SK-N-SH (cell line): ENCODE results near the gene PSG6.

ENCODE experiments used
- YY1 ChIP-seq: IDR thresholded peaks from 2 replicates; pipeline ENCODE4 v1.4.0; 2012; ENCODE audit warnings: low read depth, mild to moderate bottlenecking
- TF ChIP-seq, protein P1 (sequence below): fragments of 200-600 bp; sonication (generic); IDR thresholded peaks from 2 replicates; pipeline ENCODE4 v1.6.1; 2017; ENCODE audit warnings: antibody characterized with exemption, mild to moderate bottlenecking, moderate library complexity

DNA sequence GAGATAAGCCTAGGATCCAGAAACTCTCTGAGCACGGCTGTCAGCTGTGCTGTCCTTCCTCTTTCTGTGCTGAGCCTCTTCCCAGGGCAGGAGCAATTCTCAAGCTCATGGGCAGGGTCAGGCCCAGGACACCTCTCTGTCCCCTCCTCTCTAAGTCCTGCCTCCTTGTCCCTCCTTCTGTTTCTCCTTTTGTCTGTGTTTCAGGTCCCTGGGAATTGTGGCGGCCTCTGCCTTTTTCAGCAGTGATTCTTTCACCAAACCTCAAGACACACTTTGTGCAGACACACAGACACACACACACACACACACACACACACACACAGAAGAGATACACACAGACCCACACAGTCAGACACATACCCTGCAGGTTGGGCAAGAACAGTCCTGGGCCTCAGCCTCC, 38.1 kb downstream of the PSG6 start, which contains the start of gene PSG1:
- no peak for TF ChIP-seq YY1
- TF ChIP-seq, protein P1, sequence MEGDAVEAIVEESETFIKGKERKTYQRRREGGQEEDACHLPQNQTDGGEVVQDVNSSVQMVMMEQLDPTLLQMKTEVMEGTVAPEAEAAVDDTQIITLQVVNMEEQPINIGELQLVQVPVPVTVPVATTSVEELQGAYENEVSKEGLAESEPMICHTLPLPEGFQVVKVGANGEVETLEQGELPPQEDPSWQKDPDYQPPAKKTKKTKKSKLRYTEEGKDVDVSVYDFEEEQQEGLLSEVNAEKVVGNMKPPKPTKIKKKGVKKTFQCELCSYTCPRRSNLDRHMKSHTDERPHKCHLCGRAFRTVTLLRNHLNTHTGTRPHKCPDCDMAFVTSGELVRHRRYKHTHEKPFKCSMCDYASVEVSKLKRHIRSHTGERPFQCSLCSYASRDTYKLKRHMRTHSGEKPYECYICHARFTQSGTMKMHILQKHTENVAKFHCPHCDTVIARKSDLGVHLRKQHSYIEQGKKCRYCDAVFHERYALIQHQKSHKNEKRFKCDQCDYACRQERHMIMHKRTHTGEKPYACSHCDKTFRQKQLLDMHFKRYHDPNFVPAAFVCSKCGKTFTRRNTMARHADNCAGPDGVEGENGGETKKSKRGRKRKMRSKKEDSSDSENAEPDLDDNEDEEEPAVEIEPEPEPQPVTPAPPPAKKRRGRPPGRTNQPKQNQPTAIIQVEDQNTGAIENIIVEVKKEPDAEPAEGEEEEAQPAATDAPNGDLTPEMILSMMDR, result no peak
